8988T (cell line): Measurements from ENCODE around the gene ARHGAP21.
"Not testable (repeated sequence)": the region's sequence is repeated elsewhere in the genome, so short reads cannot be mapped to it uniquely, and the experiment has no call there.

Experiments used
- DNase-seq: peaks from one replicate; pipeline ENCODE4 v3.0.0; 2011

The ARHGAP21 gene

DNA sequence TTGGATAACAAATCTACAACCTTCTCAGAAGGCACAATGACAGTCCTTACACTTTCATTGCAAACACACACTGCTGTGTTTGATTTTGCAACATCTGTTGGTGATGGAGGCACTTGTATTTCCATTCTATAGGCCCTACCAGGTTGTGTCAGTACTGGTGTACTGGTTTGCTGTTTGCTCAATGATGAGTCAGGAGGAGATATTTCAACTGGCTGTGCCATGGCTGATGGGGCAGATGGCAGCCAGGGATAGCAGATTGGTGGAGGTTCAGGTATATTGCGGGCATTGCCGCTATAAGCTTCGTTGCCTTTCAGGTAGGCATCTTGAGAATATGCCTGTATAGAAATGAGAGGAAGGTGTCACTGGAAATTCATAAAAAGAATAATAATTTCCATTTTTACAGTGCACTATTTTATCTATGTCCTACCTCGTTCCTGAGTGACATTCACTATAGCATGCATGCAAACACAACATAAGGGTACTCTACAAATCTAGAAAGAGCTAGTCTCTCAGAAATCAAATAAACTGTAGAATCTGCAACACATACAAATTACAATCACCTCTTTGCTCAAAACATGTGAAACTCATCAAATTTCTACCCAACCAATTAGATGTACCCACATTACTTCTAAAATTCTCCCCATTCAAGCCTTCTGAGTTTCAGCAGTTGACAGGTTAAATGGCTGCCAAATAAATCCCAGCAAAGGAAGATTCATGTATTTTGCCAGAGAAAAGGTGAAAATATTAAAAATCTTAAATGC lies 102.5 kb downstream of the ARHGAP21 start:
- not testable (repeated sequence) for DNase-seq

DNA sequence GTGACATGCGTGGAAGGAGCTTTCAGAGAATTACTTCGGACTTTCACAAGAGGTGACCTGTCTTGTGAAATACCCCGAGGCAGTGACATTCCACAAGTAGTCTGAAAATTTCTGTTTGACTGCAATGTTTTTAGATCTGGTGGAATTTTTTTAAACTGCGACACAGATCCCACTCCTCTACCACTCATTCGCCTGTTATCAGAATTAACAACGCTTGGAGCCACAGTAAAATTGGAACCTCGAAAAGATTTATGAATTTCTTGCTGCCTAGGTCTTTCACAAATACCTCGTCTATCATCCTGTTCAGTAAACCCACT lies 103.7 kb downstream of the ARHGAP21 start:
- not testable (repeated sequence) for DNase-seq

DNA sequence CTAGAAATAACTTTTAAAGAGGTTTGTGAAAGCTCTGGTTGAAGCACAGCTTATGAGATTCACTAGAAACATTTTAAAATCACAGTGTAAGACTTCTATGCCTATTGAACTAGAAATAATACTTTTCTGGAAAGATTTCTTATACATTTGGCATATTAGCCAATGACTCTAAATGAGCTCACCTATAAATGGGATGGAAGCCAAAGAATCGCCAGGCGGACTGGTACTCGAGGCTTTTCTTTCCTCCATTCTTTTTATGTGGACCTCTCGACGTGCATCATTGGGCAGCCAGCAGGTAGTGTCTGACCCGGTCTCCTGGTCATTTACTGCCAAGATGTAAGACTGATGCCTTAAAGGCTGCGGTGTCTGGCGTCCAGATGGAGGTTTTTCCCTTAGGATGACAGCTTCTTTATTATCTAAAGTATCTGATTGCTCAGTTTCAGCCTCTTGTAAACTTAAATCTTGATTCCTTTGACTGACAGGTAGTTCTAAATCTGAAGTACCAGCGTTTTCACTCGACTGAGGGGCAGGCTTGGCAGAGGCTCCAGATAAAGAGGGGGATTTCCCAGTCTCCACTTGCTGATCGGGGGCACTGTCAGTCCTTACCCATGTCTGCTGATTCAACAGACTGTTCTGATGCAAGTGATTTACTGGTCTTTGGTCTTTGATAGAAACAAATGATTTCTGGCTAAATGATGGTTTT lies 104.2 kb downstream of the ARHGAP21 start:
- not testable (repeated sequence) for DNase-seq

DNA sequence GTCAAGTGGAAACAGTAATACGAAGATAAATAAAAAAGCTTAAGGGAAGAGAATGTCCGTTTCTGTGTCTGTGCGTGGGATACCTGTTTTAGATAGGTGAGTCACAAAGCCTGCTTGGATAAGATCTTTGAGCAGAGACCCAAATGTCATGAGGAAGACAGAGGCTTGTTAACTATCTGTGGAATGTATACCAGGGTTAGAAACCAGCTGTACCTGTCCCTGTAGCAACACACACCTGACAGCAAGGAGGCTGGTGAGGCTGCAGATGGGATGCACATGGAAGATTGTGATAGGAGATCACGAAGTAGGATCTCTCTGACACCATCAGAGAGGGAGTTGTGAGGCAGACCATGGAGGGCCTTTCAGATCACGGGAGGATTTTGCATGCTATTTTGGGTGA lies 105.3 kb downstream of the ARHGAP21 start:
- no peak for DNase-seq

DNA sequence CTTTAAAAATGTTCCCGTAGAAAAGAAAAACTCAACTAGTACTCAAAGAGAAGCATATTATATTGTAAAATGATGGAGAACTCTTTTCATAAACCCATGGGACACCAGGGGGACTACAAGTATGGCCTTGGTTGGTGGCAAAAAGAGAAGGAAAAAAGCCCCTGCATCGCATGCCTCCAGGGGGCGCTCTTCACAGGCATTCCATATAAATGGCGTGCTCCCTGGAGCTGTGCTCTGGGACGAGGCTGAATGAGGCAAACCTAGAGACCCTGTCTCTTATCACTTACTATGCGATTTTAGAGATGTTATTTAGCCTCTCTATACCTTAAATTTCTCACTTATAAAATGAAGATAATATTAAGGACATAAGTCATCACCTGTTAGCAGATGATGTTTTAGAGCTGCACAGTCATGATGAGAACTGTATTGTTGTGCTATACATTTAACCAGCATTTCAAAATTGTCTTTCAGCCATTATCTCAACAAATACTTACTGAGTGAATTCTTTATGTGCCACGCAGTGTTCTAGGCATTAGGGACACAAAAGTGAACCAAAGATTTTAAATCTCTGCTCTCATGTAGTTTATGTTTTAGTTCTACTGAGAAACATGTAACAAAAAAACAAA lies 105.8 kb downstream of the ARHGAP21 start:
- peak; percentile 18 for DNase-seq

DNA sequence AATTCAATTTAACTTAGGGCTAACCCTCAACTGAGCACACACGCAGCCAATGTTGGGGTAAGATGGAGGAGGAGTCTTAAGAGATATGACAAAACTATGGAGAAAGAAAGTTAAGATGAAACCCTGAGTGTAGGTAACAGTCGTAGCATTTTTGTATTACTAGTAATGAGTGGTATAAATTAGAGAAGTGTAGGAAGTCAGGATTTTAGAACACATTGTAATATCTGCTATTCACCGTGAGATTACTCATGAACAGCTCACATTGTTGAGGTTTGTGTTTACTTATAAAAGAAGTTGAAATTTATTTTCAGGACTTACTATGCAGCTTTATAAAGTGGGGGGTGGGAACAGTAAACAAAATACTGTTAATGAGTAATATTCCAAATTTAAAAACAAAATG lies 107.2 kb downstream of the ARHGAP21 start:
- no peak for DNase-seq

DNA sequence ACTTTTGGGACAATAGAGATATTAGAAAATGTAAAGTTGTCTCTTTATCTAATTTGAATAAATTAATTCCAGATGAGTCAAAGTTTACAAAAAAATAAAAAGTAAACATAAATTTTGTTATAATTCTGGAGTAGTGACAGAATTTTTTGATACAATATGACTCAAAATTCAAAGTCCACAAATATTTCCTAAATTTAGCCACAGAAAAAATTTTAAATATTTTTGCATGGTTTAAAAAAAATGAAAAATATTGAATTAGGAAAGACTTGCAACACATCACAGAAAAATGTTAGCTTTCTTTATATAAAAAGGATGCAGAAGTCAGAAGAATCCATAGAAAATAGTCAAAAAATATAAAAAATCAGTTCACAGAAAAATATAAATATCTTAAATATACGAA lies 117.7 kb downstream of the ARHGAP21 start:
- DNase-seq: no peak

DNA sequence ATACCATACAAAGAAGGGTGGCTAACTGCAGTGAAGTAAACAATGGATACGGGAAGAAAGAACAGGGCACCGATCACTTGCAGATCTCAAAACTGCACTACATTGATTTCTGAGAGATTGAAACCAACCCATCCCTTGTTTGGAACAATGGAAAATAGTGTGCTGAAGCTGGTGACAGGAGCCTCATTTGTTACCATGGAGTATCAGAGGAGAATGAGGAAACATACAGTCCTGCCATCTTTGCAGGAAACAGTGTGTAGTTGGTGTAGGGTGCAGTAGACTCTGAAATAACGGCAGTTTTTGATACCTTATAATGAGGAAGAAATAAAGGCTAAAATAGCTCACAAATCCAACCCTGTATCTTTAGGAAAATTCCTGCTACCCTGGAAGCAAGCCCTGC lies 118.5 kb downstream of the ARHGAP21 start:
- no peak for DNase-seq

DNA sequence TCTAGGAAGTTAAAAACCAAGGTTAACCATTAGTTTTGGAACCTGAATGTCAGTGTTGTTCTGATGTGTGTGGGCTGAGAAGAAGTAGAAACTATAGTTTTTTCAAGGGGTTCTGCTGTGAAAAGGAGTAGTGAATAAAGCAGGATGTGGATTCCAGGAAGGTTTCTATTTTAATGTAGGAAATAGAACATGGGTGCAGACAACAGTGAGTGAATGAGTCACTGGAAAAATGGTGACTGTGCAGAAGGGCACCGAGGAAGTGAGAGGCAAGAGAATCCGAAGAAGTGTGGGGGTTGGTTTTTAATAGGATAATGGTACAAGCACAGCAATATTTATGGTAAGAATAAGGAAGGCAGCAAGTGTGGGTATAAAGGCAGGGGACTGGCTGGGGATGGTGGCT lies 120.4 kb downstream of the ARHGAP21 start:
- DNase-seq: no peak

DNA sequence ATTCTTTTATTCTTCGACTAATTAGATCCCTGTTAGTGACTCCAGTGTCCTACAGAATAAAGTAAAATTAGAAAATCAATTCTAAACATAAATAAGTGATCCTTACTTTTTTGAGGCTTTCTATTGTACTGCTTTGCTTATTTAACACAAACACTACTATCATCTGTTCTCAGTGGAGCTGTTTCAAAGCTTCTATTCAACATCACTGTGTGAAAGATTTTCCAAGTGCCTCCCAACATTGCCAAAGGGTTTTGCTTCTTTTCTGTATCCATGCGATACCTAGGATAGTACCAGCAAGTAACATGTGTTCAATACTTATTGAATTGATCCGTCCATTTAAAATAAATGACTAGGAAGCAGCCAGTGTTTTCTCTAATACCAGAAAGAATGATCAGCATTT lies 125.7 kb downstream of the ARHGAP21 start:
- DNase-seq: no peak

DNA sequence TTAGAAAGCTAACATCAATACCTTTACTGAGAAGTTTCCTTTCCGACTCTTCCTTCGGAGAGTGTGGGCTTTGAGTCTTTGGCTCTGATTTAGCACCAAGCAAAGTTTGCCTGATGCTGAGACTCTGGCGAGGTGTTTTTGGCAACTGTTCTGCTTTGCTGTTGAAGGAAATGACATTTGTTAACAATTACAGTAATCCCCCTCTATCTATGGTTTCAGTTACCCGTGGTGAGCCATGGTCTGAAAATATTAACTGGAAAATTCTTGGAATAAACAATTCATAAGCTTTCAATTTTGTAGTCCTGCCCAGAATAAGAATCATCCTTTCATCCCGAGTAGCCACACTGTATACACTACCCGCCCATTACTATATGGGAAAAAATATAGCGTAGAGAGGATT lies 126.3 kb downstream of the ARHGAP21 start:
- no peak for DNase-seq

DNA sequence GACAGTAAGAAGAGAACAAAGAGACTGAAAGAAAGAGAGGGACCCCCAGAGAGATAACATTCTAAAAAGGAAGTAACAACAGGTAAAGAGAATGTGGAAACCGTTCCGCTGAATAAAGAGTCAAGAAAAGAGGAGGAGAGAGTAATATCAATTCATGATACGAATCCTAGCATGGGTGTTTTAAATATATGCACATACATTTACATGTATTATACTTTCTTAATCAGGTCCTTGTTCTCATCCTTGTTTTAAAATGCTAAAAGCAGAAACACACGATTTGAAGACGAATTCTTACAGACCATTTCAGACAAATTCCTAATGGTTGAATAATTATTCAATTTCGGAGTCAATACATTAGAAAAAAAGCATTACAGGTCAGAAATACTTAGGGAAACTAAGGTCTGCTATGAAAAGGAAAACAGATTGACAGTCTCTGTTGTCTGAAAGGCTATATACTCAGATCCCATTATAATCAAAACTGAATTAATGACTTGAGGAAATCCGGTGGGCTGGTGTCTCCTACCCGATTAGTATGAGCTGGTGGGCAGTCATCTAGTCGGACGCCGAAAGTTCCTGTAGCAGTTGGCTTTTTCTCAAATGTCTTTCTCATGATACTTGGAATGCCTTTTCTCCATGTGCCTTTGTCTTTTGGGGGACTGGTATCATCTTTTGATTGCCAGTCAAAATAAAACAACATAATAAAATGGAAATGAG lies 127.3 kb downstream of the ARHGAP21 start:
- DNase-seq: no peak

DNA sequence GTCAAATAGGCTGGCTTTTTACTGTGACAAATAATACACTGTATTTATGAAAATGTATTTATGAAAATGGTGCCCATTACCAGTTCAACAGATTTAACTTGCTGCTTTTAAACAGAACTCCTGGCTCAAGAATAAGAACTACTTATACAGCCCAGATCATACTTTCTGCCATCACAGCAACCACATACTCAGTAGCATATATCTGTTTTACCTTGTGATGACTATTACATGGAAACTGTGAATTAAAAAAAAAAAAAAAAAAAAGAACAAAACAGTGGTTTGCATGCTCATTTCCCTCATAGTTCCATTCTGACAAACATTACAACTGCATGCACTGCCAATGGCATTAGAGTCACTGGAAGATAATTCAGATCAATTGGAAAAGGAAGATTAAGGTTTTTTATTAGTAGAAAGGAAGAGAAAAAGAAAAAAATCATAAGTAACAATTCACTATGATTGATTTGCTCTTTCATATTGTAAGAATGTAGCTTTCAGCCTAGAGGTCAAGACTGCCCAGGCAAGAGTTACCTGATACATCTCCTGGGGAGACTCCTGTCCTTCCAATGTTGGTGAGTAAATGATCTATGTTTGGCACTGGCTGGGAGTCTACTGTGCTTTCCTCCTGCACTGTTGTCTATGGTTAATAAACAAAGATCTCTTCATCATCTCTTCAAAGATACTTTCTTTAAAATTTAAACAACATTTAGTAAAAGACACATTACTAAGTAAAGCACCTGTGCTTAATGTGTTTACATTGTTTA lies 132.8 kb downstream of the ARHGAP21 start:
- DNase-seq: no peak

DNA sequence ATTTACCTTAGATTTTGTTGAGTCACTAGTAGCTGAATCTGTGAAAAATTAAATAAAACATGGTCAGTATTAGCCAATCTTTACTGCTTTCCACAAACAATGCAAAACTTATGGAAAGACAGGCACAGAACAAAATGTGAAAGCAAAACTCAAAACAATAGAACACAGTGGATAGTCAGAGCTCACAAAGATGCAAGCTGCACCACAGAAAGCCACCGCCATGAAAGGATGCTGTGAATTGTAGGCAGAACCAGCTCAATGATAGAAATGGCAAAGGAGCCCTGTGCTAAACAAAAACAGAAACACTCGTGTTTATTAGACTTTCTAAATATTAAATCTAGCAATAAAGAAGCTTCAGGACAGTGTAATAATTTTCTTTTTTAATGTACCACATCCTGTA lies 134.4 kb downstream of the ARHGAP21 start:
- no peak for DNase-seq

DNA sequence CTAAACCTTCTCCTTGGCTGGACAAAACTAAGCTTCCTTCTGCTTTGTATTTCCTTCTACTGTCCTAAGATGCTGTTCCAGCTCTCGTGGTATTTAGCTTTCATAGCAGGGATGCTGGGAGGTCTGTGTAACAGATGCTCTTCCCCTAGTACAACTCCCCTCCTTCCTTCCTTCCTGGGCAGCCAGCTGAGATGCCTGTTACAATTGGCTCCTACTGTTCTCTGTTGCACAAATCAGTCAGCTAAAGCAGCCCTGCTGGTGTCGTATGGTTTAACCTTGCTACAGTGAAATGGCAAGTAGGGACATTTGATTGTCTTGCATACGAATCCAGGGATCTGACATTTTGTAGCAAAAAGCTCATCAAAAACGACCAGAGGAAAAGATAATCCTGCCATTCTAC lies 143.8 kb downstream of the ARHGAP21 start:
- no peak for DNase-seq

DNA sequence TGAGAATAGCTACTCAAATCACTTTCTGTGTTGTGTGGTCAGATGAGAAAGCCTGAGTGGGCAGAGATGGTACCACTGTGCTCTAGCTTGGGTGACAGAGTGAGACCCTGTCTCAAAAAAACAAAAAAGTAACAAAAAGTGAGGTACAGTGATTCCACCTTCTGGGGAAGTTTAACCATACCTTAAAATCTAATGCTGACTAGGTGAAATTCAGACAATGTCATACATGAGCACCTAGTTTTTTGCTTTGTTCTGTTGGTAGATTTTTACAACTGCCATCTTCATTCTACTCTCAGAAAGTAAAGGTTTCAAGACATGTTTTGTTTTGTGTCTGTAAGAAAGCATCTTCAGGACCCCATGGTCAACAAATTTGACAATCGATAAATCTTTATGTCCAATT lies 144.2 kb downstream of the ARHGAP21 start:
- no peak for DNase-seq

DNA sequence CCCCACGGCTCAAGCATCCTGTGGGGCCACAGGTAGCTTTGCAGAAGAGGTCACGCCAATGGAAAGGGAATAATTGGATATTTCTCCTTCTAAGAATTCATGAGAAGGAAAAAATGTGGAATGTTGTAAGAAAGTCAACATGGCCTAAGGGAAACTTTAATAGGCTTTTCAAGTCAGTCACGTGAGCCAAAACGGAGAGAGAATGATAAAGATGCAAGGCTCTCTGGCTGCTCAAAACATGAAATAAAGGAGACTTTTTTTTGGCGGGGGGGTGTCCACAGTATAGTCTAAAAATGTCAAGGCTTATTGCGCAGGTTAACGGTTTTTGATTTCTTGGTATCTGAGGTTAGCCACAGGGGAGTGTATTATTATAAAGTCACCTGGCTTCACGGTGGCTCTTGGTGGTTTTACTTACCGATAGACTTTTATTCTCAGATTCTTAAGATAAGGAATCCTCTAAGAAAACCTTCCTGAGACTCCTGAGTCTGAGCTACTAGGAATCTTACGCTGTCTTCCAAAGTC lies 148.1 kb downstream of the ARHGAP21 start:
- no peak for DNase-seq

DNA sequence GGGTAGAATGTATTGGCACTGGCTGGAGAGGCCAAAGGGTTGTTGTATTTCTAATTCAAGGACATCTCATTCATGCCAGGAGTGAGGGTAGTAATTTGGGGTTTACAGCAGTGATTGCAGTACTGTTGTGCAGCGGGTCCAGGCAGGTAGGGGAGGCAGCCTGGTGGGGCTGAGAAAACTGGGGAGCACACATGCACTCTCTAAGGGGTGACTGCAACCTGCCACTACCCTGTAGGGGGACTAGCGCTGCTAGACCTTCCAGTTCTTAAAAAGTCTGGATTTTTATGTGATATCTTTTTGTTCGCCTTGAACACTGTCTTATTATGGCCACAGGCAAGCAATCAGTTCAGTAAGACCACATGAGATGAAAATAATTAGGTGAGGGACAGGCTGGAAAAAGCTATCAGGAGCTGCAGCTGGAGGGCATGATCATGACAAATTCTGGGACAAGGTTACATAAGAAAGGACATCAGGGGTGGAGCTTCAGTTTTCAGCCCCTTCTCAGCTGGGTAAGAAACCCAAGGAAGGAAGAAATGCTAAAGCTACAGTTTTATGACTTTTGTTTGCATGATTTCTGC lies 149.0 kb downstream of the ARHGAP21 start:
- no peak for DNase-seq

DNA sequence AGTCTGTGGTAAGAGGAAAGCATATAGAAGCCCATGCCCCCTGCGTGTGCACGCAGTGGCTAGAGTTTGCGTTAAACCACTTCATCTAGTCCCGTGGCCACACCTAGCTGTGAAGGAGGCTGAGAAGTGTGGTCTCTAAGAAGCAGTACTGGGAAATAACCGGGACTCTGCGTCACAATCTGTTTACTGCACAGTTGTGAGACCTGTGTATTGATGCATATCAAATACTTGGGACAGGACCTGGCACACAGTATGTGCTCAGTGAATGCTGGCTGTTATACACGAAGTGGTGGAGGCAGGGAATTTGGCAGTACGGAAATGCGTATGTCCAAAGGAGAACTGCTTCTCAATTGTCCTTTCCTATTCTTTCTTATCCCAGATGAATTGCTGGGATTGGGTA lies 149.5 kb downstream of the ARHGAP21 start:
- DNase-seq: no peak

DNA sequence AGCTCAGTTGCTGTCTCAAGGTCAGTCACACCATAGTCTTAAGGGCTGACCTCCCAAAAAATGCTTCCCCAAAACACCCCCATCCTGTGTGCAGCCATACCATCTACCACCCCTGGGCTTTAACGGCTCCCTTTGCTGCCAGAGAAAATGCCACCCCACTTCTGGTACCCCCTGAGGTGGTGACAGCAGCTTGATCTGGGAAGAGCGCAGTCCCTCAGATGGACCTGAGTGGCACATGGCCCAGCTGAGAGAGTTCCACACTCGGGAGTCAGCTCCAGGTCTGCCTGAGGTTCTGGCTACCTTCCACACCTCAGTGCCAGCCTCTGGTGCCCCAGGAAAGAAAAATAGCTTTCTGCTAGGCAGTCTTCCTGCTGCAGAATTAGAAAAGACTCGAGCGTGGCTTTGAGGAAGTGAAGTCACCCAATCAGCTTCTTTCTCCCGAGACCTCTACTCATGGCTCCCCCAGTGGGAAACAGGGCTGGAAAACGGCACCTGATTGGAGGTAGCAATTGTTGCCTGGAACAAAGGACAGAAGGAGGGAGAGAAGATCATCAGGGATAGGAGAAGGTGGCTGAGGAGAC lies 151.7 kb downstream of the ARHGAP21 start:
- DNase-seq: no peak

DNA sequence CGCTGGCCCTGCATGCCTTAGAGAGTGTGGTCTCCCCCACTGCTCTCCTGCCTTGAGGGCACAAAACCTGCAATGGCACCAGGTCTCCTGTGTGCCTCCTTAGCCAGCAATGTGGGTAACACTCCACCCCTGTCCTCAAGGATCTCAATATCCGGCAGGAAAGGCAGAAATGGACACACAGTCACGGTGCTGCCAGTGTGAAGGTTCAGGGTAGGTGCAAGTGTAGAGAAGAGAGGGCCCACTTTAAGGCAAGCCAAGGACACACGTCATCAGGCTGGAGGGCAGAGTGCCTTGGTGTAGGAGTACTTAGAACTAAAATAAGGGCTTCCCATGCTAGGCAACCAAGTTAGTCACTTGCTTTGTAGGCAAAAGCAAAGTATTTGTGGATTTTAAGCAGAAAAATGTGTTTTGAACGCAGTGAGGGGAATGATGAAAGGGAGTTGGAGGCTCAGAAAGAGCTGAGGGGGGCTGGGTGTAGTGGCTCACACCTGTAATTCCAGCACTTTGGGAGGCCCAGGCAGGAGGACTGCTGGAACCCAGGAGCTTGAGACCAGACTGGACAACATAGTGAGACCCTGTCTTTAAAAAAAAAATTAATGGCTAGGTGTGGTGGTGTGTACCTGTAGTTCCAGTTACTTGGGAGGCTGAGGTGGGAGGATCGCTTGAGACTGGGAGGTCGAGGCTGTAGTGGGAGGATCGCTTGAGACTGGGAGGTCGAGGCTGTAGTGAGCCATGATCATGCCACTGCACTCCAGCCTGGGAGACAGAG lies 152.8 kb downstream of the ARHGAP21 start:
- DNase-seq: no peak
